Measurements from ENCODE around the gene ADH4. TPM values are rescaled to one million over a fixed set of nuclear protein-coding genes. Genes with fewer than 3 reads are reported as not detected.

ADH4 gene
- total RNA-seq, 1 experiment from 2014 or later, result not detected

DNA sequence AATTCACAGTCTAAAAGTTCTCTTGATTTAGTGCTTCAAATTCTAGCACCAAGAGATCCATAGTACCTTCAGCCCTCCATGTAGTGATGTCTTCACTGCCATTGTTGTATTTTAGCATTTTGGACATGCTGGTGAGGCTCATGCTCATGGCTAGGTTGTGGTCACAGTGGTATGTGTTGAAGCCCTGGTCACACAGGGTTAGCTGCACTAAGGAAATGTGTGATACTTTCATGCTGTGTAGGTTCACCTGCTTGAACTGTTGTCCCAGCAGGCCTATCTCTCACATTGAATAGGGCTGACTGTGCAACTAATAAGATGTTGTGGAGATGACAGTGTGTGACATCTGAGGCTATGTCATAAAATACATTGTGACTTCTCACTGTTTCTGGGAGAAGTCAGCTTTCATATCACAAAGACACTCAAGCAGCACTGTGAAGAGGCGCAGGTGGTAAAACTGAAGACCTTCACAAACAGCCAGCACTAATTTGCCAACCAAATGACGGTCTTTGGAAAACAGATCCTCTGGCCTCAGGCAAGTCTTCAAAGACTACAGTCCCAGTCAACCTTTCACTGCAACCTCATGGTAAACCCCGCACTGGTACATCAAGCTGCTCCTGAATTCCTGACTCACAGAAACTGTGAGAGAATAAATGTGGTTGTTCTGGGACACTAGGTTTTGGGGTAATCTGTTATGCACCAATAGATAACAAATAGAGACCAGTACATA lies 17.4 kb upstream of the ADH4 start:
- no CpG with 5 or more reads among the region's 3 CpGs for WGBS (ENCODE audit: extremely low coverage, insufficient read length, low lambda C conversion rate)
- no peak overlapping the region for H3K14ac ChIP-seq (ENCODE audit: insufficient read depth, low read length)
- H3K27ac ChIP-seq (ENCODE audit: insufficient read length, low read depth, low read length), result no peak overlapping the region
- Mint-ChIP-seq H3K4me1 (no peaks in the 10 kb centered on the region), H3K9me3 (no peaks in the 10 kb centered on the region), H3K36me3 (ENCODE audit: insufficient read depth in 1 of 3, low read depth in 3 of 3) (no peaks in the 10 kb centered on the region), H3K4me3 (no peak overlapping the region), H3K27ac (no peak overlapping the region), H3K27me3 (ENCODE audit: low read depth) (no peaks in the 10 kb centered on the region)
- H4K8ac ChIP-seq (replicated peaks; ENCODE audit: insufficient read length, low read depth, low read length), result no peak overlapping the region
- H4K91ac ChIP-seq (ENCODE audit: insufficient read length, low read depth, low read length), result no peak overlapping the region
- H3K4ac ChIP-seq (ENCODE audit: low read depth, low read length), result no peak overlapping the region
- H2AFZ ChIP-seq (ENCODE audit: low read length), result no peak overlapping the region
- H3K23ac ChIP-seq (ENCODE audit: insufficient read length, low read depth, low read length), result no peak overlapping the region
- no peaks in the 10 kb centered on the region; the same call in 1 of the 2 replicates for H3K27me3 ChIP-seq (ENCODE audit: insufficient read depth, low read length)
- no peak overlapping the region for H2BK20ac ChIP-seq (ENCODE audit: low read depth, low read length, poor library complexity, severe bottlenecking)
- no peak overlapping the region for H3K18ac ChIP-seq (ENCODE audit: insufficient read length, low read depth, low read length)
- H3T11ph ChIP-seq (ENCODE audit: low read length), result no peak overlapping the region
- no peaks in the 10 kb centered on the region for H4K20me1 ChIP-seq (ENCODE audit: control insufficient read depth, insufficient read depth, insufficient read length)
- no peaks in the 10 kb centered on the region for H3K9me3 ChIP-seq (ENCODE audit: control insufficient read depth, low read depth, low read length)
- no peak overlapping the region for H3K9ac ChIP-seq (ENCODE audit: extremely low read depth, insufficient read length, low read length)
- no peak for DNase-seq
- H4K5ac ChIP-seq (ENCODE audit: insufficient read length, low read depth, low read length), result no peak overlapping the region
- no peak overlapping the region for H2AK5ac ChIP-seq (ENCODE audit: insufficient read length, low read length)
- no peak overlapping the region for H3K56ac ChIP-seq (ENCODE audit: insufficient read length, low read depth, low read length)
- TF ChIP-seq, protein P1, sequence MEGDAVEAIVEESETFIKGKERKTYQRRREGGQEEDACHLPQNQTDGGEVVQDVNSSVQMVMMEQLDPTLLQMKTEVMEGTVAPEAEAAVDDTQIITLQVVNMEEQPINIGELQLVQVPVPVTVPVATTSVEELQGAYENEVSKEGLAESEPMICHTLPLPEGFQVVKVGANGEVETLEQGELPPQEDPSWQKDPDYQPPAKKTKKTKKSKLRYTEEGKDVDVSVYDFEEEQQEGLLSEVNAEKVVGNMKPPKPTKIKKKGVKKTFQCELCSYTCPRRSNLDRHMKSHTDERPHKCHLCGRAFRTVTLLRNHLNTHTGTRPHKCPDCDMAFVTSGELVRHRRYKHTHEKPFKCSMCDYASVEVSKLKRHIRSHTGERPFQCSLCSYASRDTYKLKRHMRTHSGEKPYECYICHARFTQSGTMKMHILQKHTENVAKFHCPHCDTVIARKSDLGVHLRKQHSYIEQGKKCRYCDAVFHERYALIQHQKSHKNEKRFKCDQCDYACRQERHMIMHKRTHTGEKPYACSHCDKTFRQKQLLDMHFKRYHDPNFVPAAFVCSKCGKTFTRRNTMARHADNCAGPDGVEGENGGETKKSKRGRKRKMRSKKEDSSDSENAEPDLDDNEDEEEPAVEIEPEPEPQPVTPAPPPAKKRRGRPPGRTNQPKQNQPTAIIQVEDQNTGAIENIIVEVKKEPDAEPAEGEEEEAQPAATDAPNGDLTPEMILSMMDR (conservative IDR thresholded peaks at IDR 0.05), result no peak
- no peak overlapping the region for H2BK5ac ChIP-seq (ENCODE audit: insufficient read length, low read length)
- H3K4me1 ChIP-seq (ENCODE audit: insufficient read depth, low read length), result no peaks in the 10 kb centered on the region
- H2BK15ac ChIP-seq (ENCODE audit: low read depth, low read length), result no peak overlapping the region
- no peak overlapping the region for H2BK12ac ChIP-seq (ENCODE audit: insufficient read length, low read depth, low read length)
- H3K79me2 ChIP-seq (ENCODE audit: insufficient read depth, low read length), result no peaks in the 10 kb centered on the region
- no peak overlapping the region for H2BK120ac ChIP-seq (ENCODE audit: low read depth, low read length, poor library complexity, severe bottlenecking)
- no peaks in the 10 kb centered on the region for H3K23me2 ChIP-seq (ENCODE audit: insufficient read length, low read depth, low read length, poor library complexity, severe bottlenecking)
- H3K4me2 ChIP-seq (ENCODE audit: insufficient read depth, insufficient read length, low read length), result no peak overlapping the region
- no peaks in the 10 kb centered on the region for H3K79me1 ChIP-seq (ENCODE audit: insufficient read depth, low read depth, low read length, poor library complexity, severe bottlenecking)
